IMR-90 (cell line): ENCODE measurements around the gene LIN9.

Experiments used
- CTCF ChIP-seq: conservative IDR thresholded peaks from 2 replicates; pipeline ENCODE4 v1.5.1; 2012; ENCODE audit warnings: mild to moderate bottlenecking, low read depth, low read length, improper control_type of control experiment
- ELK1 ChIP-seq: fragments of 150-350 bp; IDR thresholded peaks from 2 replicates; pipeline ENCODE4 v1.6.1; 2016; ENCODE audit warnings: low read depth, mild to moderate bottlenecking, low read length, moderate library complexity, borderline replicate concordance
- POLR2A ChIP-seq: IDR thresholded peaks from 2 replicates; pipeline ENCODE4 v1.6.1; 2012; ENCODE audit warnings: mild to moderate bottlenecking, low read depth, low read length

GRCh38 chr1:226236826-226237225, 72.1 kb downstream of the LIN9 start:
- TF ChIP-seq ELK1: no peak
- TF ChIP-seq CTCF: no peak
- TF ChIP-seq POLR2A: no peak
